Measurements from ENCODE around the gene DEPDC1B. TPM values are rescaled to one million over a fixed set of nuclear protein-coding genes. Genes with fewer than 3 reads are reported as not detected.

The DEPDC1B gene
- total RNA-seq, 1 experiment from 2014 or later = 22.2 TPM

GRCh38 chr5:60743511-60744314, 43.7 kb upstream of the DEPDC1B start:
- TF ChIP-seq REST (IDR thresholded peaks at IDR 0.05; ENCODE audit: insufficient read depth in 1 of 2, low read depth in 2 of 2, low read length in 1 of 2) = no peak
- no peak for TF ChIP-seq SIN3A (IDR thresholded peaks at IDR 0.05; ENCODE audit: borderline replicate concordance, insufficient read depth, low read depth, low read length)
- TF ChIP-seq POLR2AphosphoS5 (IDR thresholded peaks at IDR 0.05; ENCODE audit: low read depth, low read length) = no peak
- no peak for TF ChIP-seq TCF7L2 (IDR thresholded peaks at IDR 0.05; ENCODE audit: low read depth, low read length)
- TF ChIP-seq CTCF (IDR thresholded peaks at IDR 0.05) = no peak
- no TSS peak for BruUV-seq (replicated peaks)

GRCh38 chr5:60740322-60740721, 40.4 kb upstream of the DEPDC1B start:
- Histone ChIP-seq H3K4me3 (ENCODE audit: low read depth in 2 of 2, low read length in 2 of 2) (no peak overlapping the region), H3K36me3 (ENCODE audit: control insufficient read depth, insufficient read depth, low read length) (no peaks in the 10 kb centered on the region), H3K27me3 (ENCODE audit: control insufficient read depth, insufficient read depth, low read length) (no peaks in the 10 kb centered on the region), H3K4me1 (ENCODE audit: control insufficient read depth, insufficient read depth, low read length) (no peaks in the 10 kb centered on the region), H3K9me3 (ENCODE audit: control insufficient read depth, insufficient read depth, low read depth, low read length) (no peaks in the 10 kb centered on the region), H3K27ac (ENCODE audit: low read length) (no peak overlapping the region)
- POLR2A ChIA-PET = no interaction called here
- TF ChIP-seq CTCF (IDR thresholded peaks at IDR 0.05) (no peak), SIN3A (IDR thresholded peaks at IDR 0.05; ENCODE audit: borderline replicate concordance, insufficient read depth, low read depth, low read length) (no peak), REST (IDR thresholded peaks at IDR 0.05; ENCODE audit: insufficient read depth in 1 of 2, low read depth in 2 of 2, low read length in 1 of 2) (no peak), TCF7L2 (IDR thresholded peaks at IDR 0.05; ENCODE audit: low read depth, low read length) (no peak), POLR2AphosphoS5 (IDR thresholded peaks at IDR 0.05; ENCODE audit: low read depth, low read length) (no peak)
- intact Hi-C loops (cut with micrococcal nuclease; ENCODE audit: unreplicated experiment) = no loop called here
- CTCF ChIA-PET = no interaction called here
- in situ Hi-C loops (cut with HindIII; ENCODE audit: low pct_unique_long_range_greater_than_20kb, low sequenced_read_pairs) = no loop called here
- DNase-seq (ENCODE audit: low read depth, low spot score) (no peak), ATAC-seq (no peak)
- BruUV-seq (replicated peaks) = no TSS peak

More at GRCh38 chr5:60743511-60744314, 43.7 kb upstream of the DEPDC1B start:
- POLR2A ChIA-PET = no interaction called here
- no peaks in the 10 kb centered on the region; the same call in 1 of the 2 replicates for H3K27me3 ChIP-seq (ENCODE audit: control insufficient read depth, insufficient read depth, low read length)
- in situ Hi-C loops (cut with HindIII; ENCODE audit: low pct_unique_long_range_greater_than_20kb, low sequenced_read_pairs) (no loop called here), intact Hi-C loops (cut with micrococcal nuclease; ENCODE audit: unreplicated experiment) (no loop called here)
- CTCF ChIA-PET = interaction anchor here (0.6 kb wide), 2 partner anchors 9 to 73 kb away, joined by 3 read pairs; no protein-coding TSS in a partner anchor
- DNase-seq (ENCODE audit: low read depth, low spot score) (no peak), ATAC-seq (no peak)
- no peak overlapping the region for H3K27ac ChIP-seq (ENCODE audit: low read length)
- no peaks in the 10 kb centered on the region for H3K4me1 ChIP-seq (ENCODE audit: control insufficient read depth, insufficient read depth, low read length)
- no peaks in the 10 kb centered on the region for H3K9me3 ChIP-seq (ENCODE audit: control insufficient read depth, insufficient read depth, low read depth, low read length)
- H3K4me3 ChIP-seq (ENCODE audit: low read depth in 2 of 2, low read length in 2 of 2) = no peak overlapping the region
- H3K36me3 ChIP-seq (ENCODE audit: control insufficient read depth, insufficient read depth, low read length) = no peaks in the 10 kb centered on the region
